H1 (cell line): ENCODE data around the gene KCNJ10.

ENCODE experiments used
- BACH1 ChIP-seq: IDR thresholded peaks from 2 replicates; pipeline ENCODE4 v1.6.1; 2012; ENCODE audit warnings: low read length, improper control_type of control experiment
- GABPA ChIP-seq: IDR thresholded peaks from 2 replicates; pipeline ENCODE4 v1.6.1; 2011; ENCODE audit warnings: mild to moderate bottlenecking, low read length, moderate library complexity, borderline replicate concordance; ENCODE audit not compliant: insufficient read depth
- RBBP5 ChIP-seq: IDR thresholded peaks from 2 replicates; pipeline ENCODE4 v1.7.1; 2012; ENCODE audit warnings: low read depth, mild to moderate bottlenecking, inconsistent platforms, low read length, moderate library complexity, borderline replicate concordance
- RFX5 ChIP-seq: IDR thresholded peaks from 2 replicates; pipeline ENCODE4 v1.6.1; 2011; ENCODE audit warnings: low read depth, low read length, improper control_type of control experiment, borderline replicate concordance
- RXRA ChIP-seq: IDR thresholded peaks from 2 replicates; pipeline ENCODE4 v1.6.1; 2011; ENCODE audit warnings: low read depth, mild to moderate bottlenecking, low read length, moderate library complexity; ENCODE audit not compliant: insufficient read depth
- SRF ChIP-seq: IDR thresholded peaks from 2 replicates; pipeline ENCODE4 v1.6.1; 2011; ENCODE audit warnings: mild to moderate bottlenecking, low read depth, low read length, moderate library complexity
- YY1 ChIP-seq: IDR thresholded peaks from 2 replicates; pipeline ENCODE4 v1.6.1; 2011; ENCODE audit warnings: low read depth, mild to moderate bottlenecking, low read length
- ZNF274 ChIP-seq: IDR thresholded peaks from 2 replicates; pipeline ENCODE4 v1.7.0; 2012; ENCODE audit warnings: low read length, borderline replicate concordance; ENCODE audit errors: extremely low read depth
- TF ChIP-seq, protein P1 (sequence below), 3 experiments: IDR thresholded peaks; 1 replicate in 2 of 3; 2 replicates in 1 of 3; pipeline versions ENCODE4 v1.5.1 to v1.6.1; 2011; ENCODE audit warnings: low read length in 3 of 3, mild to moderate bottlenecking in 3 of 3, inconsistent platforms in 2 of 3, low read depth in 1 of 3, moderate library complexity in 1 of 3; ENCODE audit not compliant: insufficient read depth in 1 of 3; ENCODE audit errors: control extremely low read depth in 1 of 3

DNA sequence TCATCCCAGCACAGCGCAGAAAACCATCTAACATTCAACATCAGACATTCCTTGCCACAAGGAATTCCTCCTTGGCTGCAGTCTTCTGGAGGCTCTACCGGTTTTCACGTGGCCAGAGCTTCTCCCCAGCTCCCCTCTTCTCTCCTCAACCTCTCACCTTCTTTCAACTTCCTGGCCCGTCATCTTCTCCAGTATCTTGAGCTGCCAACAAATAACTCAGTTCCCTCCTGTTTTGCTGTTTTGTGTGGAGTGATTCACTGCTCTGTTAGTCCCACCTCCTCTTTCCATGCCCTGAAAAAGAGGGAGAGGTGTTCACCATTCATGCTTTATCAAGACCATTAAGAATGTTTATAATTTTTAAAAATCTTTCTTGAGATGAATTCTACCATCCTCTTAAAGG lies 70.8 kb downstream of the KCNJ10 start:
- TF ChIP-seq RBBP5 (no peak), SRF (no peak), BACH1 (no peak), GABPA (no peak), RFX5 (no peak), RXRA (no peak), YY1 (no peak), ZNF274 (no peak)
- TF ChIP-seq, protein P1, sequence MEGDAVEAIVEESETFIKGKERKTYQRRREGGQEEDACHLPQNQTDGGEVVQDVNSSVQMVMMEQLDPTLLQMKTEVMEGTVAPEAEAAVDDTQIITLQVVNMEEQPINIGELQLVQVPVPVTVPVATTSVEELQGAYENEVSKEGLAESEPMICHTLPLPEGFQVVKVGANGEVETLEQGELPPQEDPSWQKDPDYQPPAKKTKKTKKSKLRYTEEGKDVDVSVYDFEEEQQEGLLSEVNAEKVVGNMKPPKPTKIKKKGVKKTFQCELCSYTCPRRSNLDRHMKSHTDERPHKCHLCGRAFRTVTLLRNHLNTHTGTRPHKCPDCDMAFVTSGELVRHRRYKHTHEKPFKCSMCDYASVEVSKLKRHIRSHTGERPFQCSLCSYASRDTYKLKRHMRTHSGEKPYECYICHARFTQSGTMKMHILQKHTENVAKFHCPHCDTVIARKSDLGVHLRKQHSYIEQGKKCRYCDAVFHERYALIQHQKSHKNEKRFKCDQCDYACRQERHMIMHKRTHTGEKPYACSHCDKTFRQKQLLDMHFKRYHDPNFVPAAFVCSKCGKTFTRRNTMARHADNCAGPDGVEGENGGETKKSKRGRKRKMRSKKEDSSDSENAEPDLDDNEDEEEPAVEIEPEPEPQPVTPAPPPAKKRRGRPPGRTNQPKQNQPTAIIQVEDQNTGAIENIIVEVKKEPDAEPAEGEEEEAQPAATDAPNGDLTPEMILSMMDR (IDR thresholded peaks at IDR 0.05; ENCODE audit: control extremely low read depth in 1 of 3, insufficient read depth in 1 of 3, low read depth in 1 of 3, low read length in 3 of 3), result no peak
